GM13977 (cell line): ENCODE measurements around the gene ALPP.

Experiments
- DNase-seq: peaks from one replicate; pipeline ENCODE4 v3.0.0; 2012; ENCODE audit warnings: low spot score
- in situ Hi-C: fragments of 300-500 bp; cut with MboI; formaldehyde crosslinking; loops from one replicate; pipeline ENCODE4 v1.12.0; 2022; ENCODE audit warnings: low sequenced_read_pairs, low pct_unique_long_range_greater_than_20kb, mixed read lengths, inconsistent platforms; ENCODE audit not compliant: unreplicated experiment
- TF ChIP-seq, protein P1 (sequence below): IDR thresholded peaks from 2 replicates; pipeline ENCODE4 v1.5.1; 2012; ENCODE audit warnings: mild to moderate bottlenecking, control low read depth; ENCODE audit not compliant: insufficient read depth; ENCODE audit errors: extremely low read depth, missing control alignments

Gene ALPP

DNA sequence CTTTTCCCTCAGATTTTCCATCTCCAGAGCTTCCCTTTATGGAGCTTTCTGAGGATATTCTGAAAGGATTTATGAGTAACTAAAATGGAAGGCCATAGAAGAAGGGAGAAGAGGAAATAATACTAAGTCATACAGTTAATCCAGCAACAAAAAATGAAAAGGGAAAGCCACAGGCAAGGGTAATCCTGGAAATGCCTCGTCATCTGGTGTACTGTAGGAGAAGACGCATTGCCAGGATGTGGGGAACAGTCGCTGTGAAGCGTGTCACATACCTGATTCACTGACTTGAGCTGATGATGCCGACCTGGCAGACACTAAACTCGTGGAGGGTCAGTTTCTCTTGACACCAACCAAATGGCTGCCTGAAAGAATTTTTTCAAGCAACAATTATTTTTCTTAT, 34.7 kb upstream of the ALPP start:
- DNase-seq, result no peak
- in situ Hi-C loops, result no loop called here
- TF ChIP-seq, protein P1, sequence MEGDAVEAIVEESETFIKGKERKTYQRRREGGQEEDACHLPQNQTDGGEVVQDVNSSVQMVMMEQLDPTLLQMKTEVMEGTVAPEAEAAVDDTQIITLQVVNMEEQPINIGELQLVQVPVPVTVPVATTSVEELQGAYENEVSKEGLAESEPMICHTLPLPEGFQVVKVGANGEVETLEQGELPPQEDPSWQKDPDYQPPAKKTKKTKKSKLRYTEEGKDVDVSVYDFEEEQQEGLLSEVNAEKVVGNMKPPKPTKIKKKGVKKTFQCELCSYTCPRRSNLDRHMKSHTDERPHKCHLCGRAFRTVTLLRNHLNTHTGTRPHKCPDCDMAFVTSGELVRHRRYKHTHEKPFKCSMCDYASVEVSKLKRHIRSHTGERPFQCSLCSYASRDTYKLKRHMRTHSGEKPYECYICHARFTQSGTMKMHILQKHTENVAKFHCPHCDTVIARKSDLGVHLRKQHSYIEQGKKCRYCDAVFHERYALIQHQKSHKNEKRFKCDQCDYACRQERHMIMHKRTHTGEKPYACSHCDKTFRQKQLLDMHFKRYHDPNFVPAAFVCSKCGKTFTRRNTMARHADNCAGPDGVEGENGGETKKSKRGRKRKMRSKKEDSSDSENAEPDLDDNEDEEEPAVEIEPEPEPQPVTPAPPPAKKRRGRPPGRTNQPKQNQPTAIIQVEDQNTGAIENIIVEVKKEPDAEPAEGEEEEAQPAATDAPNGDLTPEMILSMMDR, result no peak

DNA sequence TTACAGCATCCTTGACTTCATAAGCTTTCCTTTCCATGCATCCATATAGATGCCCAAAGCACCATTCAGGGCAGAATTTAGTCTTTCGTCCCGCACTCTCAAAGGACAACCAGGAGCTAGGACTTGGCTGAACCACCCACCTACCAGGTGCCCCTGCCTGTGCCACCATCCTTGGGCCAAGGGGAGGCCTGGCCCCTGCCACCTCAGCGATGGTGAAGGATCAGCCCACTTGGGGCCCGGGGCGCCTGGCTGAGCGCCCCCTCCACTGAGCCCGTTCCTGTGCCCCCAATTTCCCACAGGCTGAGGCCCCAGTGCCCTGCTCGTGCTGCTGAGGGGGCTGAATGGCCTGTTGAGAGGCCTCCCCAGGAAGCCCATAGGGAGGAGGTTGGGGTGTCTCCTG, 33.3 kb upstream of the ALPP start:
- DNase-seq, result no peak
- TF ChIP-seq, protein P1, result no peak
- in situ Hi-C loops, result no loop called here

DNA sequence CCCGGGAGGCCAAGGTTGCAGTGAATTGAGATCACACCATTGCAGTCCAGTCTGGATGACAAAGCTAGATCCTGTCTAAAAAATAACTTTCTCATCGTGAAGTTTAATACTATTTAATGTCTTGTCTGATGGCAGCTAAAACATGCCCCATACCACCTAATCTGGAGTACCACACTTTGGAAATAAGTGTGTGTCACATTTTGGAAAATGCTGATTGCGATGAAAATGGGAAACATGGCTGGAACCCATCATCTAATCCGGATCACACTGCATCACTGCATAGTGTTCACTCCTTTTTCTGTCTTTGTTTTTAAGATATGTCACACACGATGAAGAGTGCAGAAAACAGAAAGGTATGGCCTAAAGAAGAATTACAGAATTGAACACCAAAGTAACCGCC, 31.2 kb upstream of the ALPP start:
- TF ChIP-seq, protein P1, result no peak
- DNase-seq, result no peak
- in situ Hi-C loops, result no loop called here

DNA sequence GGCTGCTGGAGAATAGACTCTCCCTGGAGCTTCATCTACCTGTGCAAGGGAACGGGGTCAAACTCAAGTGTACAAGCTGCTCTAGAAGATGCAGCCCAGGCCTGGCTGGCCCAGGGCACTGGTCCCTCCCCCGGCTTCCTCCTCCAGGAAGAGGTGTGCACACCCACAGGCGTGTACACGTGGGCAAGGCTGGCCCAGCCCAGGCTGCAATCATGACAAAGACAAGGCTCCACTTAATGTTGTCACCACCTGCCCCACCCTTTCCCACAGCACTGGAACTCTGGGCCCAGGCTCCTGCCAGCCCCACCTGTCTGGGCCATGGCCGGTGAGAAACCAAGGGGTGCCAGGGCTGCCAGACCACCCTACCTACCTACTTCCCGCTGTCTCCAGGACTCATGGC, 29.6 kb upstream of the ALPP start:
- TF ChIP-seq, protein P1, result no peak
- in situ Hi-C loops, result no loop called here
- DNase-seq, result no peak

DNA sequence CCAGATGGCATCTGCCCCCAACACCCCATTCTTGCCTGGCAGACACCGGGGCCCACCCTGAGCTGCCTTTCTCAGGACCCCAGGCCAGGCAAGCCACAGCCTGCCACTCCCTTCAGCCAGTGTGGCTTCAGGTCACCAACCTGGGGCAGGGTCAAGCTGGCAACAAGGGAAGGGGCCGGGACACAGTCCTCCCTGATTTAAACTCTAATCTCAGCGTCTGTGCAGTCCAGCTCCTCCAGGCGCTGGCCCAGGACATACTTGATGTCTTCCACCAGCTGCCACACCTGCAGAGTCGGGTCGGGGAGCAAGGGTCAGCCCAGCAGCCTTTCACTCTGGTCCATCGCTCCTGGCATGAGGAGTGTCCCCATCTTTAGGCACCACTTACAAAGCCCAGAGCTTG, 29.0 kb upstream of the ALPP start:
- in situ Hi-C loops, result no loop called here
- no peak for DNase-seq
- TF ChIP-seq, protein P1, result no peak

DNA sequence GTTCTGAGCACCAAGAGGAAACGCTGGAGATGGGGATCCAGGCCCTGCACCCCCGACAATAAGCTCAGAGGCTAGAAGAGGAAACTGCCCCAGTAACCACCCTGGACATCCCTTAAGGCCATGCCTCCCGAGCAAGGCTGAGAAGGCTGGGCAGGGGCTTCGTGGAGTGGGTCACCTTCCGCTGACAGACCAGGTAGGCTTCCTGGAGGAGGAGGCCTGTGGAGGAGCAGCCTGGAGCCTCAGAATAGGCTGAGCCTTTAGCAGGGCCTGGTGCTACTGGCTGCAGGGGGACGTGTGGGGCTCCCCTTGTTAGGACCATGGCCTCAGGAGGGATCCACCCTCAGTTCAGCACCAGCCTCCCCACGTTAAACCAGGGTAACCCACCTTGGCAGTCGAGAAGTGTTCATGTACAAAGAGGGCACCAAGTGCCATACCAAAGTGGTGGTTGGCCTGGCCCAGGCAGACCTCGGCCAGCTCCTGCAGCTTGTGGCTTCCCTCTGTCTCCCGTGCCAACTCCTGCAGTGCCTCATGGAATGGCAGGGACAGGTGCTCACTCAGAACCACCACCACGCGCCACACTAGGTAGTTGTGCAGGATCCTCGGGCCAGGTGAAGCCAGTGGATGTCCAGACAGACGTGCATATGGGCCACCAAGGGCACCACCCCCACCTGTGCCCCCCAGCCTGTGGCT, 28.5 kb upstream of the ALPP start:
- in situ Hi-C loops, result no loop called here
- DNase-seq, result no peak
- TF ChIP-seq, protein P1, result no peak
